ENCODE data around the gene HILPDA. TPM values are rescaled to one million over a fixed set of nuclear protein-coding genes. Genes with fewer than 3 reads are reported as not detected.

Gene HILPDA
- total and polyA plus RNA-seq, 2 of the 4 experiments (the other 2 are of a cell fraction), result 31.2 to 35.6 TPM

DNA sequence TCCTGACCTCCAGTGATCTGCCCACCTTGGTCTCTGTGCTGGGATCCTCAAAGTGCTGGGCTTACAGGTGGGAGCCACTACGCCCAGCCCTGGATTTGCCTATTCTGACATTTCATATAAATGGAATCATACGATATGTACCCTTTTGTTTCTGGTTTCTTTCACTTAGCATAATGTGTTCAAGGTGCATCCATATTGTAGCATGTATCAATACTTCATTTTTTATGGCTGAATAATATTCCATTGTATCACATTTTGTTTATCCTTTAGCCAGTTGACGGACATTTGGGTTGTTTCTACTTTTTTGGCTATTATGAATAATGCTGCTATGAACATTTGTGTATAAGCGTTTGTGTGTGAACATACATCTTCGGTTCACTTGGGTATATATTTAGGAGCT lies 4.8 kb upstream of the HILPDA start:
- Histone ChIP-seq H2AK9ac (replicated peaks; ENCODE audit: low read depth, low read length, poor library complexity) (no peak overlapping the region), H3K27me3 (ENCODE audit: control insufficient read depth, insufficient read depth, low read length) (peaks cover 4% of the 10 kb centered on the region; the same call in 1 of the 2 replicates), H3K14ac (replicated peaks; ENCODE audit: low read depth, low read length) (no peak overlapping the region), H3K9ac (ENCODE audit: low read depth, low read length) (no peak overlapping the region), H2BK5ac (ENCODE audit: low read depth, low read length, poor library complexity, severe bottlenecking) (no peak overlapping the region), H4K20me1 (ENCODE audit: insufficient read depth, low read length) (no peaks in the 10 kb centered on the region), H2BK20ac (ENCODE audit: low read depth, low read length) (no peak overlapping the region), H2AFZ (replicated peaks; ENCODE audit: low read length, poor library complexity) (no peak overlapping the region), H3K4me3 (ENCODE audit: insufficient read depth, low read depth, low read length) (no peak overlapping the region), H4K91ac (ENCODE audit: insufficient read depth, low read depth, low read length) (no peak overlapping the region), H4K5ac (ENCODE audit: low read depth, low read length) (no peak overlapping the region), H3K4me2 (ENCODE audit: low read depth, low read length) (no peak overlapping the region), H2AK5ac (ENCODE audit: low read depth, low read length) (no peak overlapping the region), H3K27ac (ENCODE audit: insufficient read depth, low read length) (no peak overlapping the region), H3K23ac (ENCODE audit: low read depth, low read length) (no peak overlapping the region), H3K79me1 (ENCODE audit: low read depth in 1 of 2, low read length in 2 of 2) (peaks cover 0 to 1% of the 10 kb centered on the region in 2 experiments; a peak in 2 of 4 replicates), H3K56ac (ENCODE audit: extremely low read depth, insufficient read depth, low read length) (no peak overlapping the region), H3K9me3 (ENCODE audit: control insufficient read depth, insufficient read depth, low read length) (no peaks in the 10 kb centered on the region), H3K4ac (ENCODE audit: low read depth, low read length) (no peak overlapping the region), H3K18ac (ENCODE audit: low read depth, low read length) (no peak overlapping the region), H3K36me3 (ENCODE audit: control insufficient read depth, insufficient read depth, low read length) (no peaks in the 10 kb centered on the region), H4K8ac (ENCODE audit: low read depth in 2 of 2, low read length in 2 of 2) (no peak overlapping the region), H2BK15ac (ENCODE audit: low read depth, low read length) (no peak overlapping the region), H2BK120ac (ENCODE audit: low read depth, low read length) (no peak overlapping the region), H3K4me1 (ENCODE audit: control insufficient read depth, insufficient read depth, low read length) (peaks cover 13% of the 10 kb centered on the region), H3K9me1 (ENCODE audit: insufficient read depth, low read length) (no peaks in the 10 kb centered on the region)
- TF ChIP-seq FOS (IDR thresholded peaks at IDR 0.05; ENCODE audit: low read depth, low read length), result no peak
- TF ChIP-seq MXI1 (IDR thresholded peaks at IDR 0.05; ENCODE audit: borderline replicate concordance, low read depth, low read length), result no peak
- TF ChIP-seq CHD1 (IDR thresholded peaks at IDR 0.05; ENCODE audit: low read depth, low read length), result no peak
- TF ChIP-seq, protein P1, sequence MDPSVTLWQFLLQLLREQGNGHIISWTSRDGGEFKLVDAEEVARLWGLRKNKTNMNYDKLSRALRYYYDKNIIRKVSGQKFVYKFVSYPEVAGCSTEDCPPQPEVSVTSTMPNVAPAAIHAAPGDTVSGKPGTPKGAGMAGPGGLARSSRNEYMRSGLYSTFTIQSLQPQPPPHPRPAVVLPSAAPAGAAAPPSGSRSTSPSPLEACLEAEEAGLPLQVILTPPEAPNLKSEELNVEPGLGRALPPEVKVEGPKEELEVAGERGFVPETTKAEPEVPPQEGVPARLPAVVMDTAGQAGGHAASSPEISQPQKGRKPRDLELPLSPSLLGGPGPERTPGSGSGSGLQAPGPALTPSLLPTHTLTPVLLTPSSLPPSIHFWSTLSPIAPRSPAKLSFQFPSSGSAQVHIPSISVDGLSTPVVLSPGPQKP (IDR thresholded peaks at IDR 0.05; ENCODE audit: borderline replicate concordance, low read depth, low read length), result no peak
- TF ChIP-seq, protein P2, sequence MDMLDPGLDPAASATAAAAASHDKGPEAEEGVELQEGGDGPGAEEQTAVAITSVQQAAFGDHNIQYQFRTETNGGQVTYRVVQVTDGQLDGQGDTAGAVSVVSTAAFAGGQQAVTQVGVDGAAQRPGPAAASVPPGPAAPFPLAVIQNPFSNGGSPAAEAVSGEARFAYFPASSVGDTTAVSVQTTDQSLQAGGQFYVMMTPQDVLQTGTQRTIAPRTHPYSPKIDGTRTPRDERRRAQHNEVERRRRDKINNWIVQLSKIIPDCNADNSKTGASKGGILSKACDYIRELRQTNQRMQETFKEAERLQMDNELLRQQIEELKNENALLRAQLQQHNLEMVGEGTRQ (IDR thresholded peaks at IDR 0.05; ENCODE audit: low read depth, low read length), result no peak
- no peak for TF ChIP-seq RCOR1 (IDR thresholded peaks at IDR 0.05; ENCODE audit: insufficient replicate concordance, low read length)
- TF ChIP-seq RAD21 (IDR thresholded peaks at IDR 0.05; ENCODE audit: low read length), result no peak
- TF ChIP-seq BHLHE40 (IDR thresholded peaks at IDR 0.05; ENCODE audit: low read depth, low read length), result no peak
- no peak for TF ChIP-seq CEBPB (IDR thresholded peaks at IDR 0.05; ENCODE audit: low read depth, low read length)
- no peak for TF ChIP-seq RFX5 (IDR thresholded peaks at IDR 0.05; ENCODE audit: low read depth, low read length)
- no peak for TF ChIP-seq SMC3 (IDR thresholded peaks at IDR 0.05; ENCODE audit: low read depth, low read length)
- TF ChIP-seq MAFK (IDR thresholded peaks at IDR 0.05; ENCODE audit: low read depth, low read length), result no peak
- TF ChIP-seq, protein P3, sequence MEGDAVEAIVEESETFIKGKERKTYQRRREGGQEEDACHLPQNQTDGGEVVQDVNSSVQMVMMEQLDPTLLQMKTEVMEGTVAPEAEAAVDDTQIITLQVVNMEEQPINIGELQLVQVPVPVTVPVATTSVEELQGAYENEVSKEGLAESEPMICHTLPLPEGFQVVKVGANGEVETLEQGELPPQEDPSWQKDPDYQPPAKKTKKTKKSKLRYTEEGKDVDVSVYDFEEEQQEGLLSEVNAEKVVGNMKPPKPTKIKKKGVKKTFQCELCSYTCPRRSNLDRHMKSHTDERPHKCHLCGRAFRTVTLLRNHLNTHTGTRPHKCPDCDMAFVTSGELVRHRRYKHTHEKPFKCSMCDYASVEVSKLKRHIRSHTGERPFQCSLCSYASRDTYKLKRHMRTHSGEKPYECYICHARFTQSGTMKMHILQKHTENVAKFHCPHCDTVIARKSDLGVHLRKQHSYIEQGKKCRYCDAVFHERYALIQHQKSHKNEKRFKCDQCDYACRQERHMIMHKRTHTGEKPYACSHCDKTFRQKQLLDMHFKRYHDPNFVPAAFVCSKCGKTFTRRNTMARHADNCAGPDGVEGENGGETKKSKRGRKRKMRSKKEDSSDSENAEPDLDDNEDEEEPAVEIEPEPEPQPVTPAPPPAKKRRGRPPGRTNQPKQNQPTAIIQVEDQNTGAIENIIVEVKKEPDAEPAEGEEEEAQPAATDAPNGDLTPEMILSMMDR (conservative IDR thresholded peaks at IDR 0.05; ENCODE audit: low read depth, low read length), result no peak
- TF ChIP-seq NFE2L2 (IDR thresholded peaks at IDR 0.05; ENCODE audit: low read depth, low read length), result no peak
- TF ChIP-seq MAZ (IDR thresholded peaks at IDR 0.05; ENCODE audit: borderline replicate concordance, low read depth, low read length), result no peak
- no peak for TF ChIP-seq POLR2A (IDR thresholded peaks at IDR 0.05; ENCODE audit: low read depth, low read length)
- BruUV-seq (replicated peaks), result no TSS peak
- WGBS, 2 experiments (ENCODE audit: extremely low coverage in 2 of 2, insufficient read length in 1 of 2), result no CpG with 5 or more reads among the region's 5 CpGs
- dilution Hi-C loops (cut with HindIII; ENCODE audit: low sequenced_read_pairs, unreplicated experiment), result no loop called here
- ATAC-seq (ENCODE audit: low read depth) (no peak), DNase-seq (no peak)
- intact Hi-C loops (cut with micrococcal nuclease), result no loop called here
- in situ Hi-C loops (cut with MboI; ENCODE audit: low sequenced_read_pairs), result loop anchor here (25.0 kb wide), 1 partner anchor 436 kb away; no protein-coding TSS in a partner anchor
- ChIA-PET CTCF (no interaction called here), POLR2A (ENCODE audit: unreplicated experiment) (no interaction called here)

Data from IMR-90 (cell line).